ENCODE data around the gene AKIRIN1. TPM values are rescaled to one million over a fixed set of nuclear protein-coding genes. Genes with fewer than 3 reads are reported as not detected.
A peak's percentile ranks its signal among the peaks of the same experiment; 100 is the strongest.
"Not testable (repeated sequence)": the region's sequence is repeated elsewhere in the genome, so short reads cannot be mapped to it uniquely, and the experiment has no call there.

Gene AKIRIN1
- total RNA-seq, 1 donor from 2014 or later: 24.2 TPM

DNA sequence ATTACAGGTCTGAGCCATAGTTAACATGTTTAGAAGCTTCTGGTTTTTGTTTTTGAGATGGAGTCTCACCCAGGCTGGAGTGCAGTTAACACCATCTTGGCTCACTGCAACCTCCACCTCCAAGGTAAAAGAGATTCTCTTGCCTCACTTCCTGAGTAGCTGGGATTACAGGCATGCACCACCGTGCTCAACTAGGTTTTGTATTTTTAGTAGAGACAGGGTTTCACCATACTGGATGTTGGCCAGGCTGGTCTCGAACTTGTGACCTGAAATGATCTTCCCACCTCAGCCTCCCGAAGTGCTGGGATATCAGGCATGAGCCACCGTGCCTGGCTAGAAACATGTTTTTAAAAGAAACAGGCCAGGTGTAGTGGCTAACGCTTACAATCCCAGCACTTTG lies 45.6 kb downstream of the AKIRIN1 start:
- ATAC-seq (no peak), DNase-seq (ENCODE audit: low spot score) (no peak)

DNA sequence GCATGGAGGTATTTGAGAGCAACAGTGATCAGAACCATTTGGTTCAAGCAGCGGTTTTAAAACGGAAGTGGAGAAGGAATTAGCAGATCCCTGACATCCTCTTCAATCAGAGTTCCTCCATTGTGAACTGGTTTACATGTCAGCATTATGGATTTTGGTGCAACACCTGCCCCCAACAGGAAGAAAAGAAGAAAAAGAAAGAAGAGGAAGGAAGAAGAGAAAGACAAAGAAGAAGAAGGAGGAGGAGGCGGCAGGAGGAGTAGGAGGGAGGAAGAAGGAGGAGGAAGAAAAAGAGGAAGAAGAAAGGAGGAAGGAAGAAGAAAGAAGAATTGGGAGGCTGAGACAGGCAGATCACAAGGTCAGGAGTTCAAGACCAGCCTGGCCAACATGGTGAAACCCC lies 52.4 kb downstream of the AKIRIN1 start:
- no peak for ATAC-seq
- no peak for DNase-seq (ENCODE audit: low spot score)

GRCh38 chr1:39044762-39045161 lies 53.7 kb downstream of the AKIRIN1 start:
- DNase-seq (ENCODE audit: low spot score) (no peak), ATAC-seq (no peak)

DNA sequence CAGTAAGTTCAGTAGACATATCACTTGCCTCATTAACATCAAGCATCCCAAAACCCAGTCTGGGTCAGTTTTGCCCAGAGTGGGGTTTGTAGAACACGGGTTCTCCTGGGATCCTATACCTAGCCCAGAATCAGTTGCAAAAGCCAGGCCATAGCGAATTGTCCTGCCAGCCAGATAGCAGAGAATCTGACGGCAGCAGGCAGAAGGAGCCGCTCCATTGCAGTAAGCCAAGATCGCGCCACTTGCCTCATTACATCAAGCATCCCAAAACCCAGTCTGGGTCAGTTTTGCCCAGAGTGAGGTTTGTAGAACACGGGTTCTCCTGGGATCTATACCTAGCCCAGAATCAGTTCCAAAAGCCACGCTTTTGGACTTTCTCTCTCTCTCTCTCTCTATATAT lies 54.2 kb downstream of the AKIRIN1 start:
- ATAC-seq (no peak), DNase-seq (ENCODE audit: low spot score) (no peak)

GRCh38 chr1:39046613-39047210 lies 55.6 kb downstream of the AKIRIN1 start:
- ATAC-seq (no peak), DNase-seq (ENCODE audit: low spot score) (no peak)

GRCh38 chr1:39047374-39048229 lies 56.5 kb downstream of the AKIRIN1 start:
- ATAC-seq (peak; percentile 29), DNase-seq (ENCODE audit: low spot score) (no peak)

DNA sequence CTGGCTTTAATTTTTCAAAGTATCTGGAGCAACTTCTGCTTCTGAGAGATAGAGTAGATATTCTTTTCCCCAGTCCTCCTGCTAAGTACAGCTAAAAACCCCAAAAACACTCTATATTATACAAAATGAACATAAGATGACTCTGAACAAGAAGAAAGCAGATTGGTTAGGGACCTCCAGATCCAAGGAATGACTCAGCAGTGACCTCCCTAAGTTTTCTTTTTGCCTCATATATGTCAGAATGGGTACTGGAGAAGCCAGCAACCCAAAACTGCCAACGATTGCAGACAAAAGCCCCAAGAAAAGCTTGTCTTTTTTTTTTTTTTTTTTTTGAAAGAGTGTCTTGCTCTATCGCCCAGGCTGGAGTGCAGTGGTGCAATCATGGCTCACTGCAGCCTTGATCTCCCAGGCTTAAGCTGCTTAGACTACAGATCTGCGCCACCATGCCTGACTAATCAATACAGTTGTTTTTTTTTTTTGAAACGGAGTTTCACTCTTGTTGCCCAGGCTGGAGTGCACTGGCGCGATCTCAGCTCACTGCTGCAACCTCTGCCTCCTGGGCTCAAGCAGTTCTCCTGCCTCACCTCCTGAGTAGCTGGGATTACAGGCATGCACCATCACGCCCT lies 57.8 kb downstream of the AKIRIN1 start:
- ATAC-seq (peak; percentile 84), DNase-seq (ENCODE audit: low spot score) (no peak)

GRCh38 chr1:39050001-39050400 lies 58.9 kb downstream of the AKIRIN1 start:
- ATAC-seq (no peak), DNase-seq (ENCODE audit: low spot score) (no peak)

- DNase-seq (ENCODE audit: low spot score); ATAC-seq: not testable (repeated sequence)
Measured at GRCh38 chr1:39051193-39051850, 60.2 kb downstream of the AKIRIN1 start.

GRCh38 chr1:39051956-39052355 lies 60.9 kb downstream of the AKIRIN1 start:
- no peak for DNase-seq (ENCODE audit: low spot score)
- ATAC-seq: no peak

DNA sequence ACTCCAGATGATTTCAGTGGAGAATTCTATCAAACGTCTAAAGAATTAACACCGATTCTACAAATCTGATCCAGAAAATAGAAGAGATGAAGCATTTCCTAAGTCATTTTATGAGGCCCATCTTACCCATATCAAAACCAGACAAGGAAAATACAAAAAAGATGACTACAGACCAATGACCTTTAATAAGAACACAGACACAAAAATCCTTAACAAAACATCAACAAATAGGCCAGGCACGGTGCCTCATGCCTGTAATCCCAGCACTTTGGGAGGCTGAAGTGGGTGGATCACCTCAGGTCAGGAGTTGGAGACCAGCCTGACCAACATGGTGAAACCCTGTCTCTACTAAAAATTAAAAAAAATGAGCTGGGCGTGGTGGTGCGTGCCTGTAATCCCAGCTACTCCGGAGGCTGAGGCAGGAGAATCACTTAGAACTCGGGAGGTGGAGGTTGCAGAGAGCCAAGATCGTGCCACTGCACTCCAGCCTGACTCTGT lies 64.2 kb downstream of the AKIRIN1 start:
- not testable (repeated sequence) for ATAC-seq; DNase-seq (ENCODE audit: low spot score)

Other genes starting within 250 kb of the AKIRIN1 start
- gene RRAGC, start 131.5 kb upstream of the AKIRIN1 start, total RNA-seq: 6.9 TPM
- 10.9 TPM for gene MYCBP, start 117.9 kb upstream of the AKIRIN1 start, total RNA-seq
- gene GJA9, start 109.7 kb upstream of the AKIRIN1 start, total RNA-seq: not detected
- not detected for gene RHBDL2, start 49.4 kb upstream of the AKIRIN1 start, total RNA-seq
- gene NDUFS5, start 35.1 kb downstream of the AKIRIN1 start, total RNA-seq: 104 TPM
- 89.9 TPM for gene MACF1, start 213.4 kb downstream of the AKIRIN1 start, total RNA-seq